LNCAP (cell line): ENCODE measurements around the gene PAK6.

Experiments
- TF ChIP-seq, protein P1 (sequence below): fragments of 450-650 bp; IDR thresholded peaks from 2 replicates; pipeline ENCODE4 v1.5.1; 2017; ENCODE audit warnings: mild to moderate bottlenecking

The PAK6 gene

DNA sequence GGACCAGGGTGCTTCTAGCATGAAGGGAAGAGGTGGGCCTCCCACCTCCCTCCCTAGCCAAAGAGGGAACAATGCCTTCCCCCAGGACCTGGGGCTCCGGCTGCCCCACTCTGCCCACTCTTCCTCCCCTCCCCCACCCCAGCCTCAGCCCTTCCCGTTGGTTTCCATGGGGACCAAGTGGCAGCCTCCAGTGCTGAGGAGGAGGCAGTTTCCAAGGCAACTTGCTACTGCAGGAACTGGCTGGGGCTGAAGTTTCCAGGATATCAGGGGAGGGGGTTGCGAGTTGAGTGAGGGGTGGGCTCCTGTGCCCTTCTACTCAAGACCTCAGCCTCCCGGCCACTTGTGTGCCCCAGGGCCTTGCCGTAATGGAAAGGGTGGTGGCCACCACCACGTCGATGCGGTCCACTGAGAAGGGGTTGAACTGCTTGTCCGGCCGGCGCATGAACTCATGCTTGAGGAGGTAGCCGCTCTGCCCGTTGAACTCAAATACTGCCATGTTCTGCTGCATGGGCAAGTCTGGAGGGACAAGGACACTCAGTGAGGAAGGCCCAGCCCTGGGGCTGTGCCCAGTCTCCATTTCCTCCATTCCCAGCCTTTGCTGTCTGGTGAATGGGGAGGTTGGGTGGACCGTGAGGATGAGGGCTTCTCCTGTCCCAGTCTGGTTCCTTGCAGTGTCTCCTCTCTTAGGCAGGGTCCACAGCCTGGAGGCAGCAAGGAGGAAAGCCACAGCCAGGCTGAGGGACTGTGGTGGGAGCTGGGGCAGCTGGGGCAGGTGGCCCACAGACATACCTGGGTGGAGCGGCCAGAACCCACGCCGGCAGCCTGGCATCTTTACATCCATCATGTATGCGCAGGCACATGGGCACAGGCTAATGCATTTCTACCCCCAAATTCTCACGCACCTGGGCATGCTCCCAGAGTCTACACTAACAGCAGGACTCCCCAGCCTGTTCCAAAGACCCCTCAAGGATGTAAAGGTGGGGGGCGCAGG is 55.3 kb downstream of the PAK6 start:
- TF ChIP-seq, protein P1, sequence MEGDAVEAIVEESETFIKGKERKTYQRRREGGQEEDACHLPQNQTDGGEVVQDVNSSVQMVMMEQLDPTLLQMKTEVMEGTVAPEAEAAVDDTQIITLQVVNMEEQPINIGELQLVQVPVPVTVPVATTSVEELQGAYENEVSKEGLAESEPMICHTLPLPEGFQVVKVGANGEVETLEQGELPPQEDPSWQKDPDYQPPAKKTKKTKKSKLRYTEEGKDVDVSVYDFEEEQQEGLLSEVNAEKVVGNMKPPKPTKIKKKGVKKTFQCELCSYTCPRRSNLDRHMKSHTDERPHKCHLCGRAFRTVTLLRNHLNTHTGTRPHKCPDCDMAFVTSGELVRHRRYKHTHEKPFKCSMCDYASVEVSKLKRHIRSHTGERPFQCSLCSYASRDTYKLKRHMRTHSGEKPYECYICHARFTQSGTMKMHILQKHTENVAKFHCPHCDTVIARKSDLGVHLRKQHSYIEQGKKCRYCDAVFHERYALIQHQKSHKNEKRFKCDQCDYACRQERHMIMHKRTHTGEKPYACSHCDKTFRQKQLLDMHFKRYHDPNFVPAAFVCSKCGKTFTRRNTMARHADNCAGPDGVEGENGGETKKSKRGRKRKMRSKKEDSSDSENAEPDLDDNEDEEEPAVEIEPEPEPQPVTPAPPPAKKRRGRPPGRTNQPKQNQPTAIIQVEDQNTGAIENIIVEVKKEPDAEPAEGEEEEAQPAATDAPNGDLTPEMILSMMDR, result no peak

DNA sequence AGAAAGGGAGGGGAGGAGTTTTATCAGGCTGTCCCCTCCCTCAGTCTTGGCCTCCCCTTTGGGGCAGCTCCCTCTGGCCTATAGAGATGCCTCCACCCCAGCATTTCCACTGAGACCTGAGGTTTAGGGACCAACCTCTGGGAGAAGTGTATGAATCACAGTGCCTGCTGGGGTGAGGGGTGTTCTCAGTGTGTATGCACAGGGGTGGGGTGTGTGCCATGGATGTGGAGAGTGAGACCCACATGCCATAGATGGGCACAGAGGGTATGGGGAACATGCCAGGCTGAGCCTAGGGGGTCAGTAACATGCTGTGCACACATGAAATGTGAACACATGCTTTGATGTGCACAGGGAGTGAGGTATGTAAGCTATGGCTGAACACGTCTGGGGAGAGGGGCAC is 56.4 kb downstream of the PAK6 start:
- TF ChIP-seq, protein P1, result no peak

DNA sequence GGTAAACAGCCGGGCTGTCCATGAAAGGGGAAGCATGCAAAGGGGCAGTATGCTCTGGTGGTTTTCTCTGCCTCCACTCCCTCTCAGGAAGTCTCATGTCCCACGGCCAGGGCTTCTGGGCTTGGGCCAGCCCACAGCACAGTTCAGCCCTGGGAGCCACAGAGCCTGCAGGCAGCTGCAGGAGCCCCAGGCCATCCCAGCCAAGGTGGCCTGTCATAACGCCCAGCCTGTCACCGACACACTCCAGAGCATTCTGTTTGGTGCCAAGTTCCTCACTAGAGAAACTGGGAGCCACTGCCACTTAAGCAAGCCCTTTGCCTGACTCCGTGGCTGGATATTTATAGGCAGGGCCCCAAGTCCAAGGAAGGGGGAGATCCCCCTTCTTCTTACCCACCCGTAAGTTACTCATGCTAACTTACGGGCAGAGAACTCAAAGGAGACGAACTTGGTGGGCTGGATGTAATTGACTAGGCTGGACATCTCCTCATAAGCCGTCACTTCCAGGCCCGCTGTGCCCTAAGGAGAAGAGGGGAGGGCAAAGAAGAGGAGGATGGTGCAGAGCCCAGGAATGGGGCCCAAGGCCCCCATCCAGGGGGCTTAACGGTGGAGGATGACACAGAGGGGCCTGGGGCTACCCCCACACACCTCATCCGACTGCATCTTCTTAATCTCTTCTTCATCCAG is 57.2 kb downstream of the PAK6 start:
- TF ChIP-seq, protein P1, result no peak

DNA sequence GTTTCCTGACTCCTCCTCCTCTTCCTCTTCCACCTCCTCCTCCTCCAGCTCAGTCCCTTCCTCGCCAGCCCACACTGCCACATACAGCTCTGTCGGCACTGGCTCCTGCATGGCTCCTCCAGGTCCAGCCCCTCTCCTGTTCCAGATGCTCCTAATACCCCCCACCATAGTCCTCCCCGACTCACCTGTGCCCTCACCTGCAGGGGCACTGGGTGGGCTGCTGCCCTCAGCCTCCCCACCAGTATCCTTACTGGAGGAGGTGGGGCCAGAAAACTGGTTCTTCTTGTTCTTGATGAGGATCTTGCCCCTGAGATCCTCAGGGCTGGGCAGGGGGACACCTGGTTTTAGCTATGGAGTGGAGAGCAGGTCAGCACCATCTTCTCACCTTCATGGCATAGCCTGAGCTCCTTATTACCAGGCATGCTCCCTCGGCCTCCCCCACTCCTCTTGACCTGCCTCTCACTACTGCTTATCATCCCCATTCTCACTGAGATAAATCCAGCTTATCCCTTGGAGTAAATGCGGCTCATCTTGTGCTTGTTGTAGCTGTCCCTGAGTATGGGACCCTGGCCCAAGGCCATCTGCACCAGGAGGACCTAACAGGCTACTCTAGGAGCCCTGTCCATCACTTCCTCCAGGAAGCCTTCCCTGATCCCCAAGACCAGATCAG is 57.8 kb downstream of the PAK6 start:
- TF ChIP-seq, protein P1, result no peak

DNA sequence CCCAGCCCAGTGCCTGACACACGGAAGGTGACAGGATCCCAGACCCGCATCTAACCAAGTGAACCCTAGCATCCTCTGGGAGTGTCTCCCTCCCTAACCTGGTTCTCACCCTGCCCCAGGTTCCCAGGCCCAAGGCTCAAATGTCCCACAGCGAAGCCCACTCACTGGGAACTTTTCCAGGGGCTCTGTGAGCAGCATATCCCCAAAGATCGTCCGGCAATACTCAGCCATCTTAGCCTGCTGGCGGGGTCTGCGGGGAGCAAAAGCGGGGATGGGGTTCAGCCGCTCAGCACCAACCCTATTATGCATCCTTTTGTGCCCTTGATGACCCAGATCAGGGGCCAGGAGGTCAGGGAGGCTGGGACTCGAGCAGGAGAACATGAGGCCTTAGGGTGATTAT is 58.5 kb downstream of the PAK6 start:
- TF ChIP-seq, protein P1, result no peak

DNA sequence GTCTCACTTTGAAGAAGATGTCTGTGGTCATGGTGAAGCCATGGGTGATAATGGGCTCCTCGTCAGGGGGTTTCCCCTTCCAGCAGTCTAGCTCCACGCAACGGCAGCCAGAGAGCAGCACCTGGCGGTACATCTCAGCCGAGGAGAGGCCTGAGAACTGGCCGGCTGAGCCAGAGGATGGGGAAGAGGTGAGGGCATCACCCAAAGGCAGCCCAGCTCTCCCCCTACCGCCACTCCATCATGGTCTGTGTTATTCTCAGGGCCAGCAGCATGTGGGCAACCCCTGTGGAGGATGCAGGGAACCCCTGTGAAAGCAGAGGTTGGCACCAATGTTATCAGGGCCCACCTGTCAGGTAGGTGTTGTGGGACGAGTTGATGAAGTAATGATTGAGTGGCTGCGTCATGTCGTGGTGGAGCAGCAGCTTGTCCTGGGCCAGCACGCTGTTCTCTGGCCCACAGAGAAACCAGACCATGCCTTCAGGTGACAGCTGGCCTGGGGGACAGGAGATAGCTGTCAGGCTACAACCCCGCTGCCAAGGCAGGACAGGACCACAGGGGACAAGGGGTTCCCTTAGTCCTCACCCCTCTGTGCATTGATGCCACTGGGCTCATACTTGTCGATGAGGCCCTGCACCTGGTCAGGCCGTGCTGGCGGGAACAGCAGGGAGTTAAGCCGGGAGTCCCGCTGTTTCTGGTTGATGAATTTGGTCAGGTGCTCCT is 59.5 kb downstream of the PAK6 start:
- TF ChIP-seq, protein P1, result no peak

DNA sequence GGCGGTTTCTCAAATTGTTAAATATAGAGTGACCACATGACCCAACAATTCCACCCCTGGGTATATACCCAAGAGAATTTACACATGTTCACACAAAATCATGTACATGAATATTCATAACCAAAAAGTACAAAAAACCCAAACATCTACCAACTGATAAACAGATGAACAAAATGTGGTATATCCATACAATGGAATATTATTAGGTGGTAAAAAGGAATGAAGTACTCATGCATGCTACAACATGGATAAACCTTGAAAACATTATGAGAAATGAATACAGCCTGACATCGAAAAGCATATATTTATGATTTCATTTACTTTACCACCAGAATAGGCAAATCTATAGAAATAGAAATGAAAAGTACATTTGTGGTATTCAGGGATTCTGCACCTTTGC is 61.5 kb downstream of the PAK6 start:
- TF ChIP-seq, protein P1, result no peak
